ENCODE data around the gene CYRIA. TPM values are rescaled to one million over a fixed set of nuclear protein-coding genes. Genes with fewer than 3 reads are reported as not detected.

CYRIA gene
- total RNA-seq, 1 donor from 2014 or later: 0.91 TPM

DNA sequence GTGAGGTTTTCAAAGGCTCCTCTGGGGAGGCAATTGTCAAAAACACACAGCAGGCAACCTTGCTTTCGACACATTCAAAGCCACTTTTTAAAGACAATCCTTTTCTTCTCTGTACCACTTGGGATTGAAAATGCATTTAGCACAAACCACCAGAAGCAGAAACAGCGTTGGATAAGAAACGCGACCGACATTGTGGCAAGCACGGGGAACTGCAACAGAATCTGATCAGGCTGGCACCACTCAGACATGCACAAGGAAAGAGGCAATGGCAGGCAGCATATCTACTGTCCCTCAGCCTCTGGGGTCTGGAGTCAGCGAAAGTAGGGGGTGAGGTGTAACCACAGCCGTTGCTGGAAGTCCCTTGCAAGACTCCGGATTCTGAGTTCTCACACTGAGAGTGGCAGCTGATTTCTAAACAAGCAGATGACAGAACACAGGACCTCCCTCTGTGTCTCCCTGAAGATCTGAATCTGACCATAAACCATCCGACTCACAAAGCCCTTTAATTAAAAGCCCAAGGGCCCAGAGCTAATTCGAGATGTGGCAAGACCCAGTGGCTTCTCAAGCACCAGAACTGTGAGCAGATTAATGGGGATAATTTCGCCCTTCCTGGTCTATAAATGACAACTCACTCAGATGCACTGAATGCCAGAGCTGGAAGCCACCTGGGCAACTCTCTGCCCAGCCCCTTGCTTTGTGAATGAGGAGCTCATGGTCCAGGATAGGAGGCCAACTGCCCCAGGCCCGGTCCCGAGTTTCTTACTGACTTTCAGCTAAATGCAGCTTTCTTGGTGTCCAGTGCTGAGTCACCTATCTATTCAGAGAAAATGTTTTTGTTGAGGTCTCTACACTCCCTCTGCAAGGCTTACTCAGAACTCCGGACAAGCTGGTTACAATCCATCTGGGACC, 29.6 kb downstream of the CYRIA start:
- Mint-ChIP-seq H3K9me3 (ENCODE audit: low read depth) (no peaks in the 10 kb centered on the region), H3K4me3 (ENCODE audit: low read depth) (no peak overlapping the region), H3K27ac (no peak overlapping the region), H3K36me3 (ENCODE audit: insufficient read depth) (no peaks in the 10 kb centered on the region), H3K27me3 (peaks cover 19% of the 10 kb centered on the region), H3K4me1 (ENCODE audit: low read depth) (no peaks in the 10 kb centered on the region)
- TF ChIP-seq, protein P1, sequence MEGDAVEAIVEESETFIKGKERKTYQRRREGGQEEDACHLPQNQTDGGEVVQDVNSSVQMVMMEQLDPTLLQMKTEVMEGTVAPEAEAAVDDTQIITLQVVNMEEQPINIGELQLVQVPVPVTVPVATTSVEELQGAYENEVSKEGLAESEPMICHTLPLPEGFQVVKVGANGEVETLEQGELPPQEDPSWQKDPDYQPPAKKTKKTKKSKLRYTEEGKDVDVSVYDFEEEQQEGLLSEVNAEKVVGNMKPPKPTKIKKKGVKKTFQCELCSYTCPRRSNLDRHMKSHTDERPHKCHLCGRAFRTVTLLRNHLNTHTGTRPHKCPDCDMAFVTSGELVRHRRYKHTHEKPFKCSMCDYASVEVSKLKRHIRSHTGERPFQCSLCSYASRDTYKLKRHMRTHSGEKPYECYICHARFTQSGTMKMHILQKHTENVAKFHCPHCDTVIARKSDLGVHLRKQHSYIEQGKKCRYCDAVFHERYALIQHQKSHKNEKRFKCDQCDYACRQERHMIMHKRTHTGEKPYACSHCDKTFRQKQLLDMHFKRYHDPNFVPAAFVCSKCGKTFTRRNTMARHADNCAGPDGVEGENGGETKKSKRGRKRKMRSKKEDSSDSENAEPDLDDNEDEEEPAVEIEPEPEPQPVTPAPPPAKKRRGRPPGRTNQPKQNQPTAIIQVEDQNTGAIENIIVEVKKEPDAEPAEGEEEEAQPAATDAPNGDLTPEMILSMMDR (IDR thresholded peaks at IDR 0.05; ENCODE audit: unreplicated experiment): no peak
- DNase-seq (ENCODE audit: low spot score, unreplicated experiment): no peak

DNA sequence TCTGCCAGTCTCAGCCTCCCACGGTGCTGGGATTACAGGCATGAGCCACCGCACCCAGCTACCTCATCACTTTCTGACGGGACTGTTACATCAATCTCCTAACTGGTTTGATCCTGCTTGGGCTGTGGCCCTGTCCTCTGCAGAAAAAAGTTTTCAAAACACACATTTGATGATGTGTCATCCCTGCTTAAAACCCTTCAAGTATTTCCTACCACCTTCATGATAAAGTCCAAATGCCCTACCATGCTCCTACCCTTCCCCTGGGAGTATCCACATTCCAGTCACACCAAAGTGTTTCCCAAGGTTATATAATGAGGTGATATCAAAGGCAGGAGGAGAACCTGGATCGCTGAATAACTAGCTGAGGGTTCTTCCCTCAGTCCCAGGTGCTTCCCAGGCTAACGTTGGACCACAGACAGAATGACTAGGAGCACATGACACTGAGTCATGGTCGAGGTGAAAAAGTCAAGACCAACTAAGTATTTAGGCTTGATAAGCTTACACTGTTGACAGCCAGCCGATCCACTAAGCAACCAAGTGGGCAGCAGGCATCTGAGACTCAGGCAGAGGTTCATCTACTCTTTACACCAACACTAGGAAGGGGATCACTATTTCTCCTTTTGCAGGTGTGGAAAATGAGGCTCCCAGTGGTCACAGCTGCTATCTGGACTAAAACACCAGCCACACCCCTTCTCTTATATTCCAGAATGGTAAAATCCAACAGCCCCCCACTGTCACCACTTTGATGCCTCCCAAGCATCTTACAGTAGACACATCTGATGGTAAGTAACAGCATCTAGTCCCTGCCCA, 31.8 kb downstream of the CYRIA start:
- no peak overlapping the region for H3K4me3 Mint-ChIP-seq (ENCODE audit: low read depth)
- no peaks in the 10 kb centered on the region for H3K9me3 Mint-ChIP-seq (ENCODE audit: low read depth)
- no peaks in the 10 kb centered on the region for H3K4me1 Mint-ChIP-seq (ENCODE audit: low read depth)
- no peak for DNase-seq (ENCODE audit: low spot score, unreplicated experiment)
- H3K27ac Mint-ChIP-seq: no peak overlapping the region
- no peaks in the 10 kb centered on the region for H3K36me3 Mint-ChIP-seq (ENCODE audit: insufficient read depth)
- peaks cover 21% of the 10 kb centered on the region for H3K27me3 Mint-ChIP-seq
- TF ChIP-seq, protein P1 (IDR thresholded peaks at IDR 0.05; ENCODE audit: unreplicated experiment): no peak

DNA sequence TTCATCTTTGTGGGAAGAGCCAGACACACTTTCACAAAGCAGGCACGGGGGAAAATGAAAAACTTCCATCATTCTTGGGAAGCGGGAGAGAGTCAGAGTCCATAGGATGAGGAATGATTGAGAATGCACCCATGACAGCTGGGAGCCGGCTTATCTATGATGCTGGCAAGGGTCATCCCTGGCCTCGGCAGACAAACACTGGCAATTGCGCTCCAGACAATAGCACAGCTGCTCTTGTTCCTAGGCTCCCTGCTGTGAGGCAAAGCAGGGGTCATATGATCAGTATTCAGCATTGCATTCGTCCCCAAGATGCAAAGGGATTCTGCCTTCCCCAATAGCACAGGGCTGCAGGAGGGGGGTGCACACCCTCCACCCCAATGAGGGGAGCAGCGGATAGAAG, 33.0 kb downstream of the CYRIA start:
- Mint-ChIP-seq H3K27ac (no peak overlapping the region), H3K27me3 (peaks cover 23% of the 10 kb centered on the region), H3K9me3 (ENCODE audit: low read depth) (no peaks in the 10 kb centered on the region), H3K4me1 (ENCODE audit: low read depth) (no peaks in the 10 kb centered on the region), H3K4me3 (ENCODE audit: low read depth) (no peak overlapping the region), H3K36me3 (ENCODE audit: insufficient read depth) (no peaks in the 10 kb centered on the region)
- TF ChIP-seq, protein P1 (IDR thresholded peaks at IDR 0.05; ENCODE audit: unreplicated experiment): no peak
- DNase-seq (ENCODE audit: low spot score, unreplicated experiment): no peak

DNA sequence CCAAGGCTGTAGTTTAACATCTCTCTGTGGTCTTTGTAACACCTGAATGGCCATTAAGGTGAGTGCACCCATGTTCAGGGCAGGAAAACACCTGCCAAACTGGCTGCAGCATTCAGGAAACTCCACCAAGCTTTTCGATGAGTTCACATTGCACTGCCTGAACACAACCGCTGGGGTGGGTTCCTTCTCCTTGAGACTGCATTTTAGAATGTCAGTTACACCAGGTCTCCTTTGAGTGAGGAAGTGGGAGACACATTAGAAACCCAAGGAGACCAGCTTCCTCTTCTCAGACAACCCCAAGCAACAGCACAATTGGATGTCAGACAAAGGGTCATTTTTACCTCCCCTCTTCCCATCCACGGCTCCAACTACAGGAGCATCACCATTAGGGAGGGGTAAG, 35.2 kb downstream of the CYRIA start:
- DNase-seq (ENCODE audit: low spot score, unreplicated experiment): no peak
- Mint-ChIP-seq H3K4me1 (ENCODE audit: low read depth) (no peaks in the 10 kb centered on the region), H3K27ac (no peak overlapping the region), H3K27me3 (peaks cover 22% of the 10 kb centered on the region), H3K36me3 (ENCODE audit: insufficient read depth) (no peaks in the 10 kb centered on the region), H3K4me3 (ENCODE audit: low read depth) (no peak overlapping the region), H3K9me3 (ENCODE audit: low read depth) (no peaks in the 10 kb centered on the region)
- TF ChIP-seq, protein P1 (IDR thresholded peaks at IDR 0.05; ENCODE audit: unreplicated experiment): no peak

DNA sequence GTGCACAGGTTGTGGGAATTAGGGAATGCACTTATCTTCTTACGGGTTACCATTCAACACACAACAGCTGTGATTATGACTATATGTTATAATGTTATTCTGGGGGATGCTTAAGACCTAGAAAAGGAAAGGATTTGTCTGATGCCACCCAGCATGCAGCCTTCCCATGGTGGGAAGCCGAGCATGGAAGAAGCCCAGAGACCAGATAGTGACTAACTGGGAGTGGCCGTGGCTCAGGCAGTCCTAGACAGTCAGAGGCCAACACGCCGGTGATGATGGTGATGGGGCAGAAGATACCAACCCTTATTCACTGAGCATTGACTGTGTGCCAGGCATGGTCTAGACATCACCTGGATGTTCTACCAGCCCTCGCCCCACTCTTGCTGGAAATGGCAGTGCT, 35.9 kb downstream of the CYRIA start:
- TF ChIP-seq, protein P1 (IDR thresholded peaks at IDR 0.05; ENCODE audit: unreplicated experiment): no peak
- H3K27me3 Mint-ChIP-seq: peaks cover 17% of the 10 kb centered on the region
- H3K36me3 Mint-ChIP-seq (ENCODE audit: insufficient read depth): no peaks in the 10 kb centered on the region
- no peaks in the 10 kb centered on the region for H3K4me1 Mint-ChIP-seq (ENCODE audit: low read depth)
- H3K4me3 Mint-ChIP-seq (ENCODE audit: low read depth): no peak overlapping the region
- H3K9me3 Mint-ChIP-seq (ENCODE audit: low read depth): no peaks in the 10 kb centered on the region
- DNase-seq (ENCODE audit: low spot score, unreplicated experiment): no peak
- H3K27ac Mint-ChIP-seq: no peak overlapping the region
